Natural killer cell treated with Interleukin-12 subunit alpha and Interleukin-12 subunit beta and Interleukin-15 and Interleukin-18, amount 100 ng/mL, for 72 hours (primary cell): Measurements from ENCODE around the gene CACNA2D3. TPM values are rescaled to one million over a fixed set of nuclear protein-coding genes. Genes with fewer than 3 reads are reported as not detected.

Experiments used
- ATAC-seq, 2 donors: fragments of 150-1000 bp; cut with Tn5 transposase in 1 of 2; sonication (Bioruptor Pico), chemical (Tn5 transposase) in 1 of 2; 2 replicates each; pipeline ENCODE4 v1.10.0; 2021
- DNase-seq: peaks from one replicate; pipeline ENCODE4 v3.0.0; 2022; ENCODE audit warnings: low spot score
- H3K27ac Mint-ChIP-seq, 2 donors: 1 replicate in 1 of 2; 2 replicates in 1 of 2; pipeline ENCODE4 v1.8.0; 2022; ENCODE audit warnings: mixed read lengths in 2 of 2, mild to moderate bottlenecking in 1 of 2, moderate library complexity in 1 of 2
- H3K27me3 Mint-ChIP-seq, 2 donors: 1 replicate in 1 of 2; 2 replicates in 1 of 2; pipeline ENCODE4 v1.8.0; 2022; ENCODE audit warnings: mixed read lengths in 2 of 2
- H3K36me3 Mint-ChIP-seq: one replicate; pipeline ENCODE4 v1.8.0; 2022; ENCODE audit warnings: mixed read lengths
- H3K4me1 Mint-ChIP-seq, 2 donors: 1 replicate in 1 of 2; 2 replicates in 1 of 2; pipeline ENCODE4 v1.8.0; 2022; ENCODE audit warnings: low read depth in 2 of 2, mixed read lengths in 2 of 2, mild to moderate bottlenecking in 1 of 2
- H3K4me3 Mint-ChIP-seq: one replicate; pipeline ENCODE4 v1.8.0; 2022; ENCODE audit warnings: mixed read lengths
- H3K9me3 Mint-ChIP-seq: 2 replicates; pipeline ENCODE4 v1.8.0; 2022; ENCODE audit warnings: mixed read lengths
- total RNA-seq, 2 donors: library from RNA; stranded (reverse); gene quantifications; one replicate each; pipeline ENCODE4 v1.2.3, GENCODE V29; 2022

Gene CACNA2D3
- total RNA-seq, 2 donors from 2014 or later = not detected

DNA sequence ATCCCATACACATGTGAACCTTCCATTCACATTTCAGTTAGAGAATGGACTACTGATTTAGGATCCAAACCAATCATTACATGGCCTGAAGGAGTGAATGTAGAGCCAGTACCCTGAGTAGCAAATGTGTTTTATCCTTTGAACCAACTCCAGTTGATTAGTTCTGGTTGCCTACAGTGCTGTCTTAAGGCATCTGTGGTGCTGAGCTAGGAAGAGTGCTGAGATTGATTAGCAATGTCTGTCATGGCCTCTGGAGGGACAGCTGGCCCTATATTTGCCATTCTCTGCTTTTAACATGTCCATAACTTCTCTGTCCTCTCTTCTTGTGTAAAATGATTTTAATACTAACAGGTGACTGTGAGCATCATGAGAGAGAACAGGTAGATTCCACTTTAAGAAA lies 794.4 kb downstream of the CACNA2D3 start:
- ATAC-seq (no peak), DNase-seq (no peak)
- H3K27ac Mint-ChIP-seq = no peak overlapping the region
- no peaks in the 10 kb centered on the region for H3K36me3 Mint-ChIP-seq
- peaks cover 5% of the 10 kb centered on the region for H3K9me3 Mint-ChIP-seq
- H3K27me3 Mint-ChIP-seq = no peaks in the 10 kb centered on the region
- H3K4me3 Mint-ChIP-seq = no peak overlapping the region
- H3K4me1 Mint-ChIP-seq = no peaks in the 10 kb centered on the region

DNA sequence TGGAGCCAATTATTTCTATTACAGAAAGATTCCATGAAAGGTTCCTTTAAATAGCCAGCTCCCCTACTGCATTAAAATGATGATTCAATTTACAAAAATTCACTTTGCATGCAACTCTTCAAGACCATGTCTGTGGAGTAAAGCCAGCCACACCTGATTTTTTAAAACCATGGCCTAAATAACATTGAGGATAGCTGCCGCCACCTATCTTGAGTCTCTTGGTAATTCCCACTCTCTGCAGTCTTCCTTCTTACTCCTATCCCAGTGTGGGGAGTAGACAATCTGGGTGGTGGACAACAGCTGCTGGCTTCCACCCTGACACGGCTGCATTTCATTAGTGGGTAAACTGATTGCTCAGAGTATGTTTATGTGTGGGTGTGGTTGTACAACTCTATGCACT lies 794.8 kb downstream of the CACNA2D3 start:
- Mint-ChIP-seq H3K36me3 (no peaks in the 10 kb centered on the region), H3K4me1 (no peaks in the 10 kb centered on the region), H3K27ac (no peak overlapping the region), H3K9me3 (peaks cover 5% of the 10 kb centered on the region), H3K27me3 (no peaks in the 10 kb centered on the region), H3K4me3 (no peak overlapping the region)
- no peak for DNase-seq
- ATAC-seq = no peak

DNA sequence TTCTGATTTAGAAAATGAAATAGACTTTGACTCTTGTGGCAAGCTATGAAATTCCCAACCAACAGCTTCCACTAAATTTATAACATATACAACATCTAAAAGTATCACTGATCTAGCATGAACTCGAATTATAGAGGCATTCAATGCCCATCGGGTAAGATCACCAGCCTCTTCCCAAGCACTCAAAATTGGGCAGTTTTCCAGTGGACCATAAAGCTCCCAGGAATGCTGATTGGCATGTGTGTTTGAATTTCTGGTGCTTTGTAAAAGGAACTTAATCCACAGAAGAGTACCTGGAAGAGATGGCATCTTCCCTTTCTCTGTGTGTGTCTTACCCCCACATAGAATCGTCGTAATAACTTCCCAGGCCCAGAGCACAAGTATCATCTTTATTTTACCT lies 795.5 kb downstream of the CACNA2D3 start:
- H3K9me3 Mint-ChIP-seq = peaks cover 1% of the 10 kb centered on the region
- no peak overlapping the region for H3K4me3 Mint-ChIP-seq
- H3K27ac Mint-ChIP-seq = no peak overlapping the region
- DNase-seq (no peak), ATAC-seq (no peak)
- H3K36me3 Mint-ChIP-seq = no peaks in the 10 kb centered on the region
- no peaks in the 10 kb centered on the region for H3K27me3 Mint-ChIP-seq
- no peaks in the 10 kb centered on the region for H3K4me1 Mint-ChIP-seq

DNA sequence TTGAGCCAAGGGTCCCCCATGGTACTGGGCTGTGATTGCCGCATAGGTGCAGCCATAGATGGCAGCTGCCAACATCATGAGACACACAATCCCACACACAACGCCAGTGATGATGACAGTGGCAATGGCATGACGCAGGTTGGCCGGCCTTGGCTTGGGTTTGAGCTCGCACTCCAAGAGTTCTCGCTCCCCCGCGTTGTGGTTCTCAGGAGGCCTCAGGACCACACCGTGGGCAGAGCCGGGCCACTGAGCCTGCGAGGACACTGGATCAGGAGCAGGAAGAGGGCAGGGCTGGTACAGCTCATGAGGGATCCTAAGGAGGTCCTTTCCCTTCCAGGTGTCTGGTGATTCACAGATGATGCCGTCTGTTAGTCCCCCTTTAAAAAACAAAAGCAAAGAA lies 796.2 kb downstream of the CACNA2D3 start:
- Mint-ChIP-seq H3K9me3 (peaks cover 7% of the 10 kb centered on the region), H3K27ac (no peak overlapping the region), H3K36me3 (no peaks in the 10 kb centered on the region), H3K4me3 (no peak overlapping the region), H3K4me1 (no peaks in the 10 kb centered on the region), H3K27me3 (no peaks in the 10 kb centered on the region)
- ATAC-seq (no peak), DNase-seq (no peak)

DNA sequence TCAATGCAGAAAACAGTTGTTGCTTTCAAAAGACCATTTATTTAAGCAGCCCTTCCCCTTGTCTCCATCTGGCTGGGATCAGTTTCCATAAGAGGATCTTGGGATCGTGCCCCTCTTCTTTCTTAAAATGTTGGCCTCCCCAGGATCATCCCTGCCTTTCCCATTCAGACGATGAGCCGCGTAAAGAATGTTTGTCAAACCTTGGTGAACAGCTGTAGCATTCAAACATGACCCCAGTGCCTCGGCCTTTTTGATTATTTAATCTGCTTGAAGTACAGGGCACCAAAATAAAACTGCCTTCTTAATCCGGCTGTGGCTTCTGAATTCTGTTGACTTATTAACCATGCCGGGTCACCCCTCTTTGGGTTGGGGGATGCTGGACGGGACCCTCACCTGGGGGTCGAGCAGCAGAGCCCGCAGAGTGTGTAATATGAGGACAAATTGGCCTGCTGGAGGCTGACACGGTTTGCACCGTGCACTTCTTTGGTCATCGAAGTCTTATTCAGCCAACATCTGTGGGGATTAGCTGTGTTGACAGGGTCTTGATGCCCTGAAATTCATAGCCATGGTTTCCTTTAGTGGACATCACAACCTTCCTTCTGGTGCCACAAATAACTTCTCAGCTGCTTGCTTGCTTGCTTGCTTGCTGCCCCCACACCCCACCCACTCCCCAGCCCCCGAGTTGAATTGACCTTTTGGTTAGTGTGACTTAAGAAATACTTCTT lies 805.9 kb downstream of the CACNA2D3 start, which contains the start of gene LRTM1:
Gene LRTM1 (minus strand): TSS at position 14 of the 725 bp plus-strand sequence. CDS start 148 bp downstream, outside the sequence.
- no peak for ATAC-seq
- no peak for DNase-seq
- H3K4me1 Mint-ChIP-seq = no peaks in the 10 kb centered on the region
- H3K9me3 Mint-ChIP-seq = peaks cover 4% of the 10 kb centered on the region
- H3K27me3 Mint-ChIP-seq = no peaks in the 10 kb centered on the region
- no peaks in the 10 kb centered on the region for H3K36me3 Mint-ChIP-seq
- no peak within 1 kb of the TSS for H3K4me3 Mint-ChIP-seq
- H3K27ac Mint-ChIP-seq = no peak within 1 kb of the TSS

DNA sequence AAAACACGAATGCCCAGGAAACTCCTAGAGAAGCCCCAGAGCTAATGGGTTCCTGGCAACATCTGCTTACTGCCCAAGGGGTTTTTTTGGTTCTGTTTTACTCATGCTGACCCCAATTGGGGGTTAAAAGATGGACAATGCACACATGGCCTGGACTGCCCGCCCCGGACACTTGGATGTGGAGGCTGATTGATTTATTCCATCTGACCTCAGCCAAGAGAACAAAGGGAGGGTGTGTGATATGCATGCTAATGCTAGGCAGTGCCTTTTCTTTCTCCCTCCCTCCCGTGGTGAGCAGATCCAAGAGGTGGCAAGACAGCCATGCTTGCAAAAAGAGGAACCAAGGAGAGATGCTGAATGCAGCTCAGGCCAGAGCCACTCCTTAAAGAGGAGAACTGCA lies 808.8 kb downstream of the CACNA2D3 start:
- Mint-ChIP-seq H3K36me3 (no peaks in the 10 kb centered on the region), H3K4me3 (no peak overlapping the region), H3K27me3 (no peaks in the 10 kb centered on the region), H3K9me3 (peaks cover 3% of the 10 kb centered on the region), H3K4me1 (no peaks in the 10 kb centered on the region), H3K27ac (no peak overlapping the region)
- ATAC-seq (no peak), DNase-seq (no peak)

DNA sequence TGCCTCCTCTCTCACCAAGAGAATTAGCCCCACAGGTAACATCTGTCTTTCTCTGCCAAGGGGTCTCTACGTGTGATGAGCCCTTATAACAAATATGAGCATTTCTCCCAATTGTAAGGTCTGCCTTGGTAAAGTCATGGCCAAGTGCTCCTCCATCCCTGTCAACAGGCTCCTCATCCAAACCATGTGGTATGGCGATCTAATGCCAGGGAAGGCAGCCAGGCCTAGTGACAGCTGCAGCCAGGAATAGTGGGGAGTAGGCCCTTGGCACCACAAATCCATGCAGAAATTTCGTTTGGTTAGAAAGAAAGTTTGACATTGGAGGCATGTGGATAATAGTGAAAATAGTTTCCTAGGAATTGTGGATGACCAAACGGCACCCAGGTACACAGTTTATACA lies 810.3 kb downstream of the CACNA2D3 start:
- no peak for ATAC-seq
- peaks cover 3% of the 10 kb centered on the region for H3K9me3 Mint-ChIP-seq

DNA sequence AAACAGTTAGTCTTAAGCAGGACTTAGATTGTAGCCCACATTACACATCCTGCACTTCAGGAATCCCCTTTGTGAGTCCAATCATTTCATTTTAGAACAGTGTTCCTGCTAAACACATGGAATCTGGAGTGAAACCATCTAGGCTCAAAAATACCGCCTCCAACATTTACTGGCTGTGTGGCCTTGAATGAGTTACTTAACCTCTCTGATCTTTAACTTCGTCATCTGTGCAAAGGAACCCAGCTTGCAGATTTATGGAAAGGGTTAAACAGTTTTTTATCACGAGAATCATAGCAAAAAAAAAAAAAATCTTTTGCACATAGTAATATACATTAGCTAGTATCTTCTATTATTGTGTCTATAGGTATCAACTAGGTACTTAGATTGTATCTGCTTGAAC lies 813.5 kb downstream of the CACNA2D3 start:
- ATAC-seq (no peak), DNase-seq (no peak)
- Mint-ChIP-seq H3K27ac (no peak overlapping the region), H3K4me1 (no peaks in the 10 kb centered on the region), H3K27me3 (no peaks in the 10 kb centered on the region), H3K9me3 (no peaks in the 10 kb centered on the region), H3K4me3 (no peak overlapping the region), H3K36me3 (no peaks in the 10 kb centered on the region)

More for the DNA sequence above, 810.3 kb downstream of the CACNA2D3 start:
- Mint-ChIP-seq H3K27ac (no peak overlapping the region), H3K4me3 (no peak overlapping the region), H3K4me1 (no peaks in the 10 kb centered on the region), H3K36me3 (no peaks in the 10 kb centered on the region), H3K27me3 (no peaks in the 10 kb centered on the region)
- DNase-seq = no peak

DNA sequence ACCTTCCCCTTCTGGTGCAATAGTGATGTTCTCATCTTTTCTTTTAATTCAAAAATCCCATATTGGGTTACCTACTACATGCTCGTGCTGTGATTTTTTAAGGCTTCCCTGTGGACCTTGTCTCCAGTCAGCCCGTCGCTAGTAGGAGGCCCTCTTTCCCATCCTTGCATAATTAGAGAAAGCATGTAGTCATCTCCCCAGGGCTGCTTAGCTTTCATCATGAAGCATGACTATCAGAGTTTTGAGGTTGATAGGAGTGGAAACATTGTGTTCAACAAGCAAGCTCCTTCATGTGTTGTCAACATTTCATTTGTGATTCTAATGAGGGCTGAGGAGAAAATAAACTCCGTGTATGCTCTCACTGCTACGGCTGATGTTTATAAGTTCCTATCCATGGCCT lies 814.2 kb downstream of the CACNA2D3 start:
- Mint-ChIP-seq H3K4me1 (no peaks in the 10 kb centered on the region), H3K27ac (no peak overlapping the region), H3K4me3 (no peak overlapping the region), H3K9me3 (no peaks in the 10 kb centered on the region), H3K36me3 (no peaks in the 10 kb centered on the region), H3K27me3 (no peaks in the 10 kb centered on the region)
- ATAC-seq (no peak), DNase-seq (no peak)

DNA sequence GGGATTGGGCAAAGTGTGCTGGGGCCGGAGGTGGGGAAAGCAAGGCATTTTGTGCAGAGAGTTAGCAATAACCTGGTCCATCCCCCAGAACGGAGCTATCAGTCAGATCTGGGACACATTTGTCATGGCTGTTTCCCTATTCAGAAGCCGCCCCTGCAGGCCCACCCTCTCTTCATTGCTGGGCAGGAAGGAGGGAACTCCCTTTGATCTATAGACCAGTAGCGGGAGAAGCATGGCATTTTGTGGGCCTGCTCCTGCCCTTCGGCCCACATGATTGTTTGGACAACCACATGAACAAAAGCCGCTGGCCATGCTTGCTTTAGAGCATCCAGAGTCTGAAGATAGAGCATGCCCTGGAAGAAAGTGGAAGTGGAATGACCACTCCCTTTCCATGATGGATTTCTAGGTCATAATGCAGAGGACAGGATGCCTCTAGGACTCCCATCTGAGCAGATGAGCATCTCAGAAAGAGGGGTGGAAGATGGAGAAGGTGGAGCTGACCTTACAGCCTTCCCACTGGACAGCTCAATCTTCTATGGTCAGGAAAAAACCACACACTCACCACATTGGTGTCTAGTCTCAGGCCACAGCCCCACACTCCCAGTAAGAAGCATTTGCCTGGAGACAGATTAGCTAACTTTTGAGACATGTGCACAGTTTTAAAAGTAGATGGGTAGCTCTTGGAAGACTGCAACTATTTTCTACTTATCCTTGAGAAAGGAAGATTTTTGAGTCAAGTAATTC lies 817.4 kb downstream of the CACNA2D3 start:
- H3K4me1 Mint-ChIP-seq = no peaks in the 10 kb centered on the region
- no peak for DNase-seq
- H3K27ac Mint-ChIP-seq = no peak overlapping the region
- H3K9me3 Mint-ChIP-seq = peaks cover 4% of the 10 kb centered on the region
- no peak for ATAC-seq
- no peaks in the 10 kb centered on the region for H3K27me3 Mint-ChIP-seq
- no peaks in the 10 kb centered on the region for H3K36me3 Mint-ChIP-seq
- H3K4me3 Mint-ChIP-seq = no peak overlapping the region

DNA sequence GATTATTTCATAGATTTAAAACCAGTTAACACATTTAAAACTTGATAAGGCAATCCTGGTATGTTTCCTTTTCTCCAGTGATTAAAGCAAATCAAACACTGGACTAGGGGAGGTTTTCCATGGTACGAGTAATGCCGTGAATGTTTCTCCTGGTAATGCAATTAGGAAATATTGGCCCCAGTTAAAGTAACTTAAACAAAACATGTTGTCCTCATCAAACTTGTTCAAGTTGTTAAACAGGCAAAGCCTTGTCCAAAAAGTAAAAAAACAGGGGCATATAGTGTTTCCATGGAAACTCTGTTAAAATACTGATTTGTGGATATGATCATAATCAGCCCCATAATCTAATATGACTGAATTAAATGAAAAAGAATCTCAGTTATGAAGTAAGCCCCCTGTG lies 818.6 kb downstream of the CACNA2D3 start:
- no peak for DNase-seq
- Mint-ChIP-seq H3K27ac (no peak overlapping the region), H3K9me3 (peaks cover 4% of the 10 kb centered on the region), H3K36me3 (no peaks in the 10 kb centered on the region), H3K4me3 (no peak overlapping the region), H3K4me1 (no peaks in the 10 kb centered on the region), H3K27me3 (no peaks in the 10 kb centered on the region)
- ATAC-seq = no peak

DNA sequence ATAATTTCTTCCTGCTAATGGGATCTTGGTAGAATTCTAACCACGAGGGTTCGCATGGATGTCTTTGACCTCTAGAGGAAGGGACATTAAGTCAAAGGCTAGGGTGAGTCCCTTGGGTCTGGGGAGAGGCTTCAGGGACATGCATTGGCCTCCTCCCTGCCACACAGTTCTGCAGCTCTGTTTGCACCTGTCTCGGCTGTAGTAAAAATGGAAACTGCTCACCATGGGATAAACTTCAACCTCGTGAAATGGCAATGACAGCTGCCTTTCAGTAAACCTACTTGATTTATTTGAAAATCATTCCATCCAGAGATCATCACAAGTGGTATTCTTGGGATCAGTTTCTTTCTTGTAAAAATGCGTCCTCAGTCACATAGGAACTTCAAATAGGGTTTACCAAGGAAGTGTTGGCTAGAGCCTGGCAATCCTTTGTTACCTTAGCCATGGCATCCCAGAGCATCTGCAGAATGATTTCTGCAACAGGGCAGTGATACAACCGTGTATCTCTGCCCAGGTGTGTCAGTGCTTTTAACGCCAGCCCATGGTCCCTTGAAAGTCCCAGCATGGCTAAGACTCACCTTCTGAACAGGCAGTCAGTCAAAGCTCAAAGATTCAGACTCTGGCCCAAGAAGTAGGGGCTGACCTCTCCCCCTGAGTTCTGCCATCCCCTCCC lies 819.5 kb downstream of the CACNA2D3 start:
- no peak overlapping the region for H3K27ac Mint-ChIP-seq
- peaks cover 4% of the 10 kb centered on the region for H3K9me3 Mint-ChIP-seq
- no peak for DNase-seq
- H3K36me3 Mint-ChIP-seq = no peaks in the 10 kb centered on the region
- ATAC-seq = no peak
- H3K4me1 Mint-ChIP-seq = no peaks in the 10 kb centered on the region
- no peak overlapping the region for H3K4me3 Mint-ChIP-seq
- no peaks in the 10 kb centered on the region for H3K27me3 Mint-ChIP-seq

DNA sequence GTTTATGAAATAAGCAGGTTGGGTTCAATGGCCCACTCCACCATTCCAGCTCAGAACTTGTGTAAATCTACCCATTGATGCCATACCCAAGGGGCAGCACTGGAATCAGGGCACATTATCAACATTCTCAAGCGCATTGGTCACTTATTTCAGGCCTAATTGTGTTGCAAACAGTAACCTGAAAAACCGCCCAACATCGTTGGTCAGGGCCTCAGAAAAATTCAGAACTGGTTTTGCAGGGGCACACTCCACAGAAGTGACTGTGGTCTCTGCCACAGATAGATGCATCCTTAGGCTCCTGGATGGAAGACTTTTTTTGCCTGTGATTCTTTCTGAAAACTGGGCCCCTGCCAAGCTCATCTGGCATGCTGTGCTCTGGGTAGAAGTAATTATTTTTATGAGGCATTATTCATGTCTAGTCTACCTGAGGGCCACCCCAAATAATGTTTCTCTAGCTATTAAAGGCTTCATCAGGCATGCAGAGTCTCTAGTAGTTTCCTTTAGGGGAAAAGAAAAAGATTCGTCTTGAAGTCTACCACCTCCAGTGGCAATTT lies 827.2 kb downstream of the CACNA2D3 start:
- H3K9me3 Mint-ChIP-seq = no peaks in the 10 kb centered on the region

More for the DNA sequence above, 827.2 kb downstream of the CACNA2D3 start:
- ATAC-seq = no peak
- H3K36me3 Mint-ChIP-seq = no peaks in the 10 kb centered on the region
- H3K4me1 Mint-ChIP-seq = no peaks in the 10 kb centered on the region
- H3K4me3 Mint-ChIP-seq = no peak overlapping the region
- H3K27ac Mint-ChIP-seq = no peak overlapping the region
- H3K27me3 Mint-ChIP-seq = no peaks in the 10 kb centered on the region
- DNase-seq = no peak
